ENCODE data around the gene HNRNPDL.
A peak's percentile ranks its signal among the peaks of the same experiment; 100 is the strongest.
"Not testable (repeated sequence)": the region's sequence is repeated elsewhere in the genome, so short reads cannot be mapped to it uniquely, and the experiment has no call there.

The HNRNPDL gene

GRCh38 chr4:82430193-82430963 lies at the start of gene HNRNPDL, which contains the start of gene ENOPH1:
Gene HNRNPDL, minus strand, starts transcription at chr4:82430462. Its CDS starts 772 bp downstream, at chr4:82429690.
Gene ENOPH1, plus strand, starts transcription at chr4:82430590. Its CDS starts 240 bp downstream, at chr4:82430830.
- peak; percentile 39 for FAIRE-seq

GRCh38 chr4:82479562-82479961 lies 49.3 kb upstream of the HNRNPDL start:
- FAIRE-seq = no peak

- FAIRE-seq = not testable (repeated sequence)
Observed at GRCh38 chr4:82477469-82477868, 47.2 kb upstream of the HNRNPDL start.

DNA sequence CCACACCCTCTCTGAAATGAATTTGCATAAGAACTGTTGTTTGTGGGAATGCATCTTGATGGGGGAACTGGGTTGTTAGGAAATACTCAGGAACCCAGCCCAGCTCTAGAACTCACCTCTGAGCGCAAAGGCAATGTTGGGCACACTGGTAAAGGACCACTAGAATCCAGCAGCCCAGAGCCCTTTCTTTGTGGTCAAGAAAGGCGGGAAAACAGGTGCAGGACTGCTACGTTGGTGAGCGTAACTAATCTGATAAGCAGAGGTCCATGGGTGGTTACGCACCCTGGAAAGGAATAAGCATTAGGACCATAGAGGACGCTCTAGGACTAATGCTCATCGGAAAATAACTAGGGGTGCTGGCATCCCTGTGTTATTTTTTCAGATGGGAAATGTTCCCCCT lies 45.7 kb upstream of the HNRNPDL start:
- FAIRE-seq = not testable (repeated sequence)

GRCh38 chr4:82473621-82474164 lies 43.4 kb upstream of the HNRNPDL start:
- no peak for FAIRE-seq

- FAIRE-seq = not testable (repeated sequence)
Observed at GRCh38 chr4:82473080-82473479, 42.8 kb upstream of the HNRNPDL start.

- FAIRE-seq = no peak
Observed at GRCh38 chr4:82469791-82470345, 39.6 kb upstream of the HNRNPDL start.

- FAIRE-seq = no peak
Observed at GRCh38 chr4:82467471-82467870, 37.2 kb upstream of the HNRNPDL start.

GRCh38 chr4:82463221-82463620 lies 33.0 kb upstream of the HNRNPDL start:
- FAIRE-seq = no peak

- FAIRE-seq = no peak
Observed at GRCh38 chr4:82462415-82462831, 32.2 kb upstream of the HNRNPDL start.

GRCh38 chr4:82461710-82462109 lies 31.4 kb upstream of the HNRNPDL start:
- FAIRE-seq = no peak

GRCh38 chr4:82458729-82459128 lies 28.5 kb upstream of the HNRNPDL start:
- FAIRE-seq = no peak

DNA sequence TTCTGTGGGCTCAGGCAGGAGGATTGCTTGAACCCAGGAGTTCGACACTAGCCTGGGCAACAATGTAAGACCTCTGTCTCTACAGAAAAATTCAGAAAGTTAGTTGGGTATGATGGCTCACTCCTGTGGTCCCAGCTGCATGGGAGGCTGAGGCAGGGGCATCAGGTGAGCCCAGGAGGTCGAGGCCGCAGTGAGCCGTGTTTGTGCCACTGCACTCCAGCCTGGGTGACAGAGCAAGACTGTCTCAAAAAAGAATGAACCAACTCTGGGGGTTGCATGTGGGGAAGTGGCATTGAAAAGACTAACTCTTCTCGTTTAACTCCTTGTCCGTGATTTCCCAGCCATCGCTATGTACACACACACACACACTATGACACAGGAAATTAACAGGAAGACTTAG lies 27.0 kb upstream of the HNRNPDL start:
- no peak for FAIRE-seq

DNA sequence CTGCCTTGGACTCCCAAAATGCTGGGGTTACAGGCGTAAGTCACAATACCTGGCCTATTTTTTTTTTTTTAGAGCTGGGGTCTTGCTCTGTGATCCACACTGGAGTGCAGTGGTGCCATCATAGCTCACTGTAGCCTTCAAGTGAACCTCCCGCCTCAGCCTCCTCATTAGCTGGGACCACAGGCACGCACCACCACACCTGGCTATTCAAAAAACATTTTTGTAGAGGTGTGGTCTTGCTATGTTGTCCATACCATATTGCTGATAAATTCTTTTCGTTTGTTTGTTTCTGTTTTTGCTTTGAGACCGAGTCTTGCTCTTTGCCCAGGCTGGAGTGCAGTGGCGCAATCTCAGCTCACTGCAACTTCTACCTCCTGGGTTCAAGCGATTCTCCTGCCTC lies 21.8 kb upstream of the HNRNPDL start:
- no peak for FAIRE-seq

- no peak for FAIRE-seq
Observed at GRCh38 chr4:82450966-82451755, 20.9 kb upstream of the HNRNPDL start.

- no peak for FAIRE-seq
Observed at GRCh38 chr4:82447886-82448285, 17.6 kb upstream of the HNRNPDL start.

DNA sequence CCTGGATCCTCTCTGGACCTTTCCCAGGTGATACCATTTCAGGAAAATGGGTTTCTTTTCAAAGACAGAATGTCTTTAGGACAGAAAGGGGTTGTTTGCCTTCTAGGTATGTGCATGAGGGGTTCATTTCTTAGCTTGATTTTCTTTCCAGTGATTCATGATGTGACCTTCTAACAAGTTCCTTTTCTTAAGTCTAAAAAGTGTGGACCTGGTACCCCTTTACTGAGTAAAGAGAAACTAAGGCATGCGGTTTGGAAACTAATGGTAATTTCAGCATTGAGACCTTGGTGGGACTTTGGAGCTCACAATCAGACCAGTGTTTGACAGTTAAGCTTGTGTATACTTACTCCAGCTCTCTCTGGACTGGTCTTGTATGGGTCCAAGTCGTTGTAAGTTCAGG lies 8.8 kb upstream of the HNRNPDL start:
- FAIRE-seq = no peak

DNA sequence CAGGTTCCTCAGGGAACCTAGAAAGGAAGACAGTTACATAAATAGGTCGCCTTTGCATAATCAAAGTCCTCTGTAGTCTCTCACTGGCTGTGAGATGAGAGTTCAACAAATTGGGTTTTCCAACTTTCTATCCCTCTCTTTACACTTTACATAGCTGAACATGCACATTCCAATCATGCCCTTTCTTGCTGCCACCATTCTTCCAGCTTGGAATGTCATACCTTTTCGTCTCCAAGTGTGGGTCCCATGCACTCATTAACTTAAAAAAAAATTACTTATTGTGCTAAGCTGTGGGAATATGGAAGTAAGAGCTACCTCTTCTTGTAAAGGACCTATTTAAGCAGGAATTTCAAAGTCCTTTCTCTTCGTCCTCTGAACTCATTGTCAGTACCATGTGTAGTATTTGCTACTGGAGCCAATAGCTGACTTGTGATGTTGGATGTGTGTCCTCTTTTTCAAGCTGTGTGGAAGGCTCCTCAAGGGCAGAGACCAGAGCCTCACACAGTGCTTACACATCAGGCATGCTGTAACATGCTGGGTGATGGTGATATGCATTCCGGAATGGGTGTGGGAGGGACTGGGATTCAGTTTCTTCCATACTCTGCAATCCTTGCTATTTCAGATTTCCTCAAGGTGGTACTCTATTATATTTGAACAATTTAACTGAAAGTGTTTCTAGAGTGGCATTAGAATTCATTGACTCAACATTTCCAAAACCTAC lies 7.2 kb upstream of the HNRNPDL start:
- FAIRE-seq = no peak

GRCh38 chr4:82436780-82437179 lies 6.5 kb upstream of the HNRNPDL start:
- no peak for FAIRE-seq

- FAIRE-seq = no peak
Observed at GRCh38 chr4:82436130-82436529, 5.9 kb upstream of the HNRNPDL start.

DNA sequence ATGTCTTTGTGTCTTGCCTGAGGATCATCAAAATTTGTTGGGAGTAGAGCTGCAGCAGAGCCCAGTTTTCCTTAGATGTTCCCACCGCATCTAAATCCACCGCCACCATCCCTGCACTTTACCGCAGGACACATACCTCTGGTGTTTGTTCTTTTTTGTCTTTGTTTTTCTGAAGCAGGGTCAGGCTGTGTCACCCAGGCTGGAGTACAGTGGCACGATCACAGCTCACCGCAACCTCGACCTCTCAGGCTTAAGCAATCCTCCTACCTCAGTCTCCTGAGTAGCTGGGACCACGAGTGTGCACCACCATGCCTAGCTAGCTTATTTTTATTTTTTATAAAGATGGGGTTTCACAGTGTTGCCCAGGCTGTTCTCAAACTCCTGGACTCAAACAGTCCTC lies 4.7 kb upstream of the HNRNPDL start:
- no peak for FAIRE-seq

GRCh38 chr4:82433791-82434190 lies 3.5 kb upstream of the HNRNPDL start:
- FAIRE-seq = no peak

DNA sequence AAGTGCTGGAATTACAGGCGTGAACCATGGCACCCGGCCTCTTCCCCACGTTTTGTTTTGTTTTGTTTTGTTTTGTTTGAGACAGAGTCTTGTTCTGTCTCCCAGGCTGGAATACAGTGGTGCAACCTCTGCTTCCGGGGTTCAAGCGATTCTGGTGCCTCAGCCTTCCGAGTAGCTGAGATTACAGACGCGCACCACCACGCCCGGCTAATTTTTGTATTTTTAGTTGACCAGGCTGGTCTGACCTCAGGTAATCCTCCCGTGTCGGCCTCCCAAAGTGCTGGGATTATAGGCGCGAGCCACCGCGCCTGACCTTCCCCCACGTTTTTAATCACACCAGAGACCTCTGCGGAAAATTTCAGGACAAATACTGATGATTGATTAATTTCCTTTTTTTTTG lies 2.3 kb upstream of the HNRNPDL start:
- no peak for FAIRE-seq
